AG20443 (cell line): Measurements from ENCODE around the gene HNF4A.
"Not testable (repeated sequence)": the region's sequence is repeated elsewhere in the genome, so short reads cannot be mapped to it uniquely, and the experiment has no call there.

Source experiments
- DNase-seq: peaks from one replicate; pipeline ENCODE4 v3.0.0; 2012; ENCODE audit warnings: low spot score, mixed read lengths

The HNF4A gene

DNA sequence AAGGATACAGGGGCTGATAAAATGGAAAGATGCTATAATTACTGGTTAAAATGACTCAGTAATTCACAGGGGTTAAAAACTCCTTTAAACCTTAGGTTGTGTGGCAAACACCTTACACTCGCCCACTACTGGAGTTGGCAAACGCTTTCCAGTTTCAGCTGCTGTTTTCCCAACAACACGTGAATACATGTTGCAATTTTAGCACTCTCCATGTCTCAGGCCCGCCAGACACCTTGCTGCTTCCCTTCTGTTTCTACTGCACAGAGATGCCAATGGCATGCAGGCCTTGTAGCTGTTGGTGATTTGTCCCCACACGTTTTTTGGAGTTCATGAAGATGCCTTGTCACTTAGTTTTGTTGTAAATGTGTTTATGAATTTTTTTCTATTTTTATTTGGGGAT, 114.8 kb downstream of the HNF4A start:
- no peak for DNase-seq

DNA sequence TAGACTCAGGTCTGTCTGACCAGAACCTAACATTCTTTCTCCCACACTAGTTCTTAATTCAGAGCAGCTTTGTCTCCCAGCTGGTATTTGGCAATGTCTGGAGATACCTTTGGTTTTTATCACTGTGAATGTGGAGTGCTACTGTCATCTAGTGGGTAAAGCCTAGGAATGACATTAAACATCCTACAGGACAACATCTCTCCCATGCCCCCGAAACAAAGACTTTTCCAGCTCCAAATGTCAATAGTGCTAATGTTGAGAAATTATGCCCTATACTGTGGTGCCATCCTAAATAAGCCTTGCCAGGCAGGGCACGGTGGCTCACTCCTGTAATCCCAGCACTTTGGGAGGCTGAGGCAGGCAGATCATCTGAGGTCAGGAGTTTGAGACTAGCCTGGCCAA, 116.0 kb downstream of the HNF4A start:
- DNase-seq = peak; percentile 56

DNA sequence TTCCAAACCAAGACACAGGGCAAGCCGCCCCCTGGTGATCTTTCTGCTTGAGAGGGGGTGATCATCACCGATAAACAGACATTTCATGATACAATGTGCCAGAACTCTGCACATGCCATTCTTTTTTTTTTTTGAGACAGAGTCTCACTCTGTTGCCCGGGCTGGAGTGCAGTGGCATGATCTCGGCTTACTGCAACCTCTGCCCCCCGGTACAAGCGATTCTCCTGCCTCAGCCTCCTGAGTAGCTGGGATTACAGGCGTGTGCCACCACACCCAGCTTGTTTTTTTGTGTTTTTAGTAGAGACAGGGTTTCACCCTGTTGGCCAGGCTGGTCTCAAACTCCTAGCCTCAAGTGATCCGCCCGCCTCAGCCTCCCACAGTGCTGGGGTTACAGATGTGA, 116.8 kb downstream of the HNF4A start:
- not testable (repeated sequence) for DNase-seq

DNA sequence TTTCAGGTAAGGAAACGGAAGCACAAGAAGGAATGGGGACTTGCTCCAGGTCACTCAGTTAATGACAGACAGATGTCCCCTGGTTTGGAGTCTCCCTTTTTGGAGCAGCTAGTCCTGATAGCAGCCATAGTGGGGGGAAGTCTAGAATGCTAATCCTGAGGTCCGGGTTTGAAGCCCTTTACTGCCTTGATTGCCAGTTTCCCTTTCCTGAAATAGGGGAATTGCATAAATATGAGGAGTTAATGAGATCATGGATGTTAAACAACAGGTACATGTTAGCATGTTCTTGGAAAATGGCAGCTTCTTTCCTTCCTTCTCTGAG, 119.8 kb downstream of the HNF4A start:
- no peak for DNase-seq

DNA sequence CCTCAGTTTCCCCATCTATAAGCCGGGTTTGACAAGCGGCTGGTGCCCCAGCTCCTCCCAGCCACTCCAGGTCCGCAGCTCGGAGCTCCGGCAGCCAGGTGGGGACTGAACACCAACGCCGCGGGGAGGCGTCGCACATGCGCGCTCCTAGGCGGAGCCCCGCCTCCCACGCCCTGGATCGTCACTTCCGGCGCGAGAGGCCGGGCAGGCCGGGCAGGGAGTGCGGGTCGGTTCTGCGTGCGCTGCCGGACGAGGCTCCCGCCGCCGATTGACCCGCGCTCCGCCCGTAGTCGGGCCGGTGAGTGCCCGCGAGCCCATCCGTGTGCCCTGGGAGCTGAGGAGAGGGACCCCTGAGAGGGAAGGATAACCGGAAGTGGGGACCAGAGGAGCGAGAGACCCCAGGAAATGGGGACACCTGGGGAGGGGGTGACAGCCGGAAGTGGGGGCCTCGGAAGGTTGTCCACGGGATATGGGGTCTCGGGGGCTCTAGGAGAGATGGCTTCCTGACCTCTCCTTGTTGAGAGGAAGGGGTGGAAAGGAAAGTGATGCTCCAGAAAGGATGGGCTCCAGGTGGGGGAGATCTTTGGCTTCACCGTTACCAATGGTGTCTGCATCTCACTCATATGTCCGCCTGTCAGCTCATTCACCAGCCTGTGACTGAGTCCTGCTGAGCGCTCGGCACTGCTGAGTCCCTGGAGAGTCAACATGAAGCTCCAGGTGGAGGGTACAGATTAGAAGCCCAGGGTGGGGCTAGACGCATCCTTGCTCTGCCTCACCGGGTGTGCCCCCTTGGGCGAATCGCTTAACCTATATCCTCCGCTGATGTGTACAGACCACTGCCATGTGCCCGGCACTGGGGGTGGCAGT, 120.4 kb downstream of the HNF4A start, which contains the start of gene TTPAL:
TTPAL (plus strand) TSS at position 181 of the 867 bp plus-strand sequence. CDS start 4,126 bp downstream, outside the sequence.
- DNase-seq = peak; percentile 99

DNA sequence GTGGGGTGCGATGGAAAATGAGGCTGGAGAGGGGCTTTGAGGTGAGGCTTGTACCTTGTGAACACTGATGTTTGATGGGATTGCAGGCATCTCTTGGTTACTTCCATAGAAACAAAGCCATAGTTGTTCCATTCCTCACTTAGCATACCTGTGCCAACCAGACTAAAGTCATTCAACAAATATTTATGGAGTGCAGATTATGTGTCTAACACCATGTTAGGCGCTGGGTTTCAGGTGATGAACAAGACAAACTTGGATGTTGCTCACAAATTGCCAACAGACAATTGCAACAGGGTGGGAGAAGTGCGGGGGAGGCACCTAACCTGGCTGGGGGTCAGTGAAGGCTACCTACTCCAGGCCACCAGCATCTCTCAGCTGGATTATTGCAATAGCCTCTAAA, 121.7 kb downstream of the HNF4A start:
- no peak for DNase-seq

DNA sequence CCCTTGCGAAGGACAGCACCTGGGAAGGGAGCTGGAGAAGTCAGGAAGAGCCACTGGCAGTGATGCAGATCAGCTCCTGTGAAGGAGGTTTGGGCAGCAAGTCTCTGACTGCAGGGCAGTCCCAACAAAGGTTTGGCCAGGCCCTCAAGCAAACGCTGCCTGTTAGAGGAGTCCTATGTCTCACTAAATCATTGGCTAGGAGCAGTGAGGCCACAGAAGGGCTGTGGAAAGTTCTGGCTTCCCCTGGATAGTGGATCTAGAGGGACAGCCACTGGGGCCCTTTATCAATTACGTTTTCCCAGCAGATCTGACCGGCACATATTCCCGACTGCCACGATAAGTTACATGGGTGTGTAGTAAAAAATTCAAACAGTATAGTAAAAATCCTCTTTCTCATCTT, 122.7 kb downstream of the HNF4A start:
- DNase-seq = no peak

DNA sequence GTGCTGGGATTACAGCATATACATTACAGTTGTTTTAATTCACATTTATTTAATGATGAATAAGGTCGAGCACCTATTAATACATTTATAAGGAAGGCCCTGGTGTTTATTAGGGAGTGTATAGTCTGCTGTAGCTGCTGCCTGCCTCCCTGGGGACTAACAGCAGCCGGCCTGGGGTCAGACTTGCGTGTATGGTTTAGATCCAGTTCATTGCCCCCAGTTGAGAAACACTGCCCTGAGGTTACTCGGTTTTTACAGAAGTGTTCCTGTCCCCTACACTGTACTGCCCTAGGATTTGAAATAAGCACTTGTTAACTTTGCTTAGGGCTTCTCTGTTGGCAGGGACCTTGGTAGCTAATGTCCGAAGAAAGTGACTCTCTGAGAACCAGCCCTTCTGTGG, 124.1 kb downstream of the HNF4A start:
- DNase-seq = no peak

DNA sequence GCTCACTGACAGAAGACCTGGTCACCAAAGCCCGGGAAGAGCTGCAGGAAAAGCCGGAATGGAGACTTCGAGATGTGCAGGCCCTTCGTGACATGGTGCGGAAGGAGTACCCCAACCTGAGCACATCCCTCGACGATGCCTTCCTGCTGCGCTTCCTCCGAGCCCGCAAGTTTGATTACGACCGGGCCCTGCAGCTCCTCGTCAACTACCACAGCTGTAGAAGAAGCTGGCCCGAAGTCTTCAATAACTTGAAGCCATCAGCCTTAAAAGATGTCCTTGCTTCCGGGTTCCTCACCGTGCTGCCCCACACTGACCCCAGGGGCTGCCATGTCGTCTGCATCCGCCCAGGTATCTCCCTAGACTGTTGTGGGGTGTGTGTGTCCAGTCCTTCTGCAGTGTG, 124.6 kb downstream of the HNF4A start:
- no peak for DNase-seq

DNA sequence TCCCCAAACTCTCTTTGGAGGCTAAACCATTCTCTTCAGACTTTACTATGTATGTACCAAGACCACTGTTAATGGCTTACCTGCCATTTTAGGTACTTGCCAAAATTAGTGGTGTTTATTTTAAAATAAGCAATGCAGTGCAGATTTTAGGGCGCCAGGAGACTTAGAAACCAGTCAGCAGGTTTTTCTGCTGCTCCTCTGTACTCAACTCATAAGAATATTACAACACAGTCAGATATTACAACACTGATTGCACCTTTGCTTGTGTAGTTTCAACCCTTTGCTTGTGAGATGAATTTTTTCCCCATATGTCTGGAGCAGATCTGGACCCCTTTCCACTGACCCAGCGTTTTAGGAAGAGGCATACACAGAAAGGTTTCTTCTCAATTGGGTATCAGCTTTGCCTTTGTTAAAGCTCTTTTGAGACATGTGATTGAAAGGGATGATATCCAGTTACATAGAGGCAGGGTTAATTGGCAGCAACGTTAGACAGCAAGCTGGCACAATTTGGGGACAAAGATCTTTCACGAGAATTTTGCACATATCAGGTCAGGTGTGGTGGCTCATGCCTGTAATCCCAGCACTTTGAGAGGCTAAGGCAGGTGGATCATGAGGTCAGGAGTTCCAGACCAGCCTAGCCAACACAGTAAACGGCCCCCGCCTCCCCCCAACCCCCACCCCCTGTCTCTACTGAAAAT, 126.4 kb downstream of the HNF4A start:
- DNase-seq = no peak

DNA sequence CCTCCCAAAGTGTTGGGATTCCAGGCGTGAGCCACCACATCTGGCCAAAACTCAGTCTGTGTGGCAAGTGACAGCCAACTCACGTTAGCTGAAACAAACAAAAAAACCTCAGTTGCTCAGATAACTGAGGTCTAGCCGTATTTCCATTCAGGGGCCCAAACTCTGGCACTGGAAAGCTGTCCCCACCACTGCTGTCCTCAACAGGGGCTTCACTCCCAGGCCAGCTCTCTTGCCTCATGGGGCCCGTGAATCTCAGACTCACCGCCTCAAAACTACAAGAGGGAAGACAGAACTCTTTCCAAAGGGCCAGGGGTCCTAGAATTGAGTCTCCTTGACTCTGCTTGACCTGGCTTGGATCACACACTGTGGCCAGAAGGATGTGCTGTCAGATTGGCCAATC, 127.6 kb downstream of the HNF4A start:
- no peak for DNase-seq
